Heart left ventricle (tissue), 13 donors: ENCODE measurements around the gene PPM1L.

ENCODE experiments used
- POLR2A ChIP-seq, 2 donors: fragments of 450-650 bp; IDR thresholded peaks; one replicate each; pipeline ENCODE4 v1.6.1; 2017; ENCODE audit warnings: antibody characterized with exemption in 2 of 2, mild to moderate bottlenecking in 2 of 2, moderate library complexity in 2 of 2
- TF ChIP-seq, protein P1 (sequence below), 12 donors: fragments of 200-600 bp; sonication (generic) in 4 of 12; IDR thresholded peaks; one replicate each; pipeline versions ENCODE4 v1.5.0 to v1.8.0; 2018 to 2022; ENCODE audit warnings: antibody characterized with exemption in 12 of 12, mild to moderate bottlenecking in 5 of 12
- donor health status: ischemic (EF 13 %, LVEDD 7.1; RV severe dilation, severe dysfunction).
- donor health status: DM: no; HTN: yes; CAD: no.
- donor health status: DM: no; HTN: no; CAD: no.
- donor health status: ischemic (EF 25% LVEDD 6.9; RV normal size, moderate dysfunction).
- donor health status: ischemic (EF 25% LVEDD 5.7; RV mildly dilated, moderate dysfunction).
- donor health status: ischemic (EF 35%, LVEDD 5.7; RV mildly dilated, moderate dysfunction).
- donor health status: nonischemic (EF 11% LVEDD 7.7; RV severe dilation, severe dysfunction).
- donor health status: DM: yes; HTN: yes; CAD: no.
- donor health status: PGD.
- donor health status: ischemic (EF 29% LVEDD 5.4; RV normal size, mild dysfunction).
- donor health status: nonischemic (EF 23%, LVEDD 6.1; RV moderate dilation, normal function).

GRCh38 chr3:160774172-160774571, 18.1 kb downstream of the PPM1L start:
- TF ChIP-seq, protein P1, sequence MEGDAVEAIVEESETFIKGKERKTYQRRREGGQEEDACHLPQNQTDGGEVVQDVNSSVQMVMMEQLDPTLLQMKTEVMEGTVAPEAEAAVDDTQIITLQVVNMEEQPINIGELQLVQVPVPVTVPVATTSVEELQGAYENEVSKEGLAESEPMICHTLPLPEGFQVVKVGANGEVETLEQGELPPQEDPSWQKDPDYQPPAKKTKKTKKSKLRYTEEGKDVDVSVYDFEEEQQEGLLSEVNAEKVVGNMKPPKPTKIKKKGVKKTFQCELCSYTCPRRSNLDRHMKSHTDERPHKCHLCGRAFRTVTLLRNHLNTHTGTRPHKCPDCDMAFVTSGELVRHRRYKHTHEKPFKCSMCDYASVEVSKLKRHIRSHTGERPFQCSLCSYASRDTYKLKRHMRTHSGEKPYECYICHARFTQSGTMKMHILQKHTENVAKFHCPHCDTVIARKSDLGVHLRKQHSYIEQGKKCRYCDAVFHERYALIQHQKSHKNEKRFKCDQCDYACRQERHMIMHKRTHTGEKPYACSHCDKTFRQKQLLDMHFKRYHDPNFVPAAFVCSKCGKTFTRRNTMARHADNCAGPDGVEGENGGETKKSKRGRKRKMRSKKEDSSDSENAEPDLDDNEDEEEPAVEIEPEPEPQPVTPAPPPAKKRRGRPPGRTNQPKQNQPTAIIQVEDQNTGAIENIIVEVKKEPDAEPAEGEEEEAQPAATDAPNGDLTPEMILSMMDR (IDR thresholded peaks at IDR 0.05) = no peak
- TF ChIP-seq POLR2A (IDR thresholded peaks at IDR 0.05) = no peak
